ENCODE data around the gene RAD51B.

The RAD51B gene

GRCh38 chr14:68260121-68260520 is 440.5 kb downstream of the RAD51B start:
- no peaks in the 10 kb centered on the region for H3K27me3 ChIP-seq
- H3K36me3 ChIP-seq: no peaks in the 10 kb centered on the region
- TF ChIP-seq CTCF (IDR thresholded peaks at IDR 0.05; ENCODE audit: low read depth, low read length): no peak
- no peak overlapping the region for H3K4me3 ChIP-seq (ENCODE audit: low read depth, low read length)
- H3K9me3 ChIP-seq: no peaks in the 10 kb centered on the region
- no peak for DNase-seq
- peaks cover 3% of the 10 kb centered on the region for H3K4me1 ChIP-seq

GRCh38 chr14:68261092-68261842 is 441.7 kb downstream of the RAD51B start:
- no peak overlapping the region for H3K4me3 ChIP-seq (ENCODE audit: low read depth, low read length)
- no peak for TF ChIP-seq CTCF (IDR thresholded peaks at IDR 0.05; ENCODE audit: low read depth, low read length)

GRCh38 chr14:68262567-68262966 is 443.0 kb downstream of the RAD51B start:
- no peaks in the 10 kb centered on the region; the same call in 1 of the 2 replicates for H3K4me1 ChIP-seq
- no peak overlapping the region for H3K4me3 ChIP-seq (ENCODE audit: low read depth, low read length)
- H3K36me3 ChIP-seq: no peaks in the 10 kb centered on the region
- no peak for DNase-seq
- H3K27me3 ChIP-seq: no peaks in the 10 kb centered on the region
- no peaks in the 10 kb centered on the region for H3K9me3 ChIP-seq
- TF ChIP-seq CTCF (IDR thresholded peaks at IDR 0.05; ENCODE audit: low read depth, low read length): no peak

More at GRCh38 chr14:68261092-68261842, 441.7 kb downstream of the RAD51B start:
- Histone ChIP-seq H3K36me3 (no peaks in the 10 kb centered on the region), H3K4me1 (peaks cover 3% of the 10 kb centered on the region), H3K9me3 (no peaks in the 10 kb centered on the region), H3K27me3 (no peaks in the 10 kb centered on the region)
- DNase-seq: no peak

- no peak overlapping the region for H3K4me3 ChIP-seq (ENCODE audit: low read depth, low read length)
- TF ChIP-seq CTCF (IDR thresholded peaks at IDR 0.05; ENCODE audit: low read depth, low read length): no peak
- H3K4me1 ChIP-seq: no peaks in the 10 kb centered on the region; the same call in 1 of the 2 replicates
- no peak for DNase-seq
- no peaks in the 10 kb centered on the region for H3K27me3 ChIP-seq
- H3K9me3 ChIP-seq: no peaks in the 10 kb centered on the region
- H3K36me3 ChIP-seq: no peaks in the 10 kb centered on the region
Observed at GRCh38 chr14:68263563-68264259, 444.1 kb downstream of the RAD51B start.

- no peak for TF ChIP-seq CTCF (IDR thresholded peaks at IDR 0.05; ENCODE audit: low read depth, low read length)
- H3K36me3 ChIP-seq: no peaks in the 10 kb centered on the region
- no peak for DNase-seq
- no peak overlapping the region for H3K4me3 ChIP-seq (ENCODE audit: low read depth, low read length)
- H3K9me3 ChIP-seq: no peaks in the 10 kb centered on the region
- no peaks in the 10 kb centered on the region; the same call in 1 of the 2 replicates for H3K4me1 ChIP-seq
- no peaks in the 10 kb centered on the region for H3K27me3 ChIP-seq
Observed at GRCh38 chr14:68264260-68264569, 444.6 kb downstream of the RAD51B start.

- Histone ChIP-seq H3K9me3 (no peaks in the 10 kb centered on the region), H3K4me3 (ENCODE audit: low read depth, low read length) (no peak overlapping the region), H3K36me3 (no peaks in the 10 kb centered on the region), H3K27me3 (no peaks in the 10 kb centered on the region), H3K4me1 (no peaks in the 10 kb centered on the region; the same call in 1 of the 2 replicates)
- no peak for DNase-seq
- TF ChIP-seq CTCF (IDR thresholded peaks at IDR 0.05; ENCODE audit: low read depth, low read length): no peak
Observed at GRCh38 chr14:68266998-68267397, 447.4 kb downstream of the RAD51B start.

Data from BE2C (cell line).